Endodermal cell (in vitro differentiated cells): ENCODE results near the gene C1orf35. TPM values are rescaled to one million over a fixed set of nuclear protein-coding genes. Genes with fewer than 3 reads are reported as not detected.

Source experiments
- DNase-seq: peaks from one replicate; pipeline ENCODE4 v3.0.0-alpha.2; 2017
- H3K27ac ChIP-seq: 2 replicates; pipeline ENCODE4 v1.5.1; 2013; ENCODE audit warnings: mild to moderate bottlenecking, low read depth, low read length, moderate library complexity
- H3K27me3 ChIP-seq: 2 replicates; pipeline ENCODE4 v1.6.1; 2013; ENCODE audit warnings: mild to moderate bottlenecking, low read length, moderate library complexity; ENCODE audit not compliant: insufficient read depth, control insufficient read depth, poor library complexity, severe bottlenecking
- H3K36me3 ChIP-seq: 2 replicates; pipeline ENCODE4 v1.7.0; 2013; ENCODE audit warnings: mild to moderate bottlenecking, low read length, moderate library complexity; ENCODE audit not compliant: control insufficient read depth, insufficient read depth
- H3K4me1 ChIP-seq: one replicate; pipeline ENCODE4 v1.7.0; 2013; ENCODE audit warnings: low read length; ENCODE audit not compliant: control insufficient read depth, insufficient read depth
- H3K4me3 ChIP-seq: 2 replicates; pipeline ENCODE4 v1.5.1; 2013; ENCODE audit warnings: mild to moderate bottlenecking, low read length, moderate library complexity
- H3K9ac ChIP-seq: 2 replicates; pipeline ENCODE4 v1.6.1; 2013; ENCODE audit warnings: mild to moderate bottlenecking, low read length, moderate library complexity; ENCODE audit not compliant: poor library complexity, severe bottlenecking; ENCODE audit errors: extremely low read depth
- H3K9me3 ChIP-seq: 2 replicates; pipeline ENCODE4 v1.6.1; 2013; ENCODE audit warnings: mild to moderate bottlenecking, low read length, moderate library complexity; ENCODE audit not compliant: control insufficient read depth
- H3K27ac Mint-ChIP-seq: 2 replicates; pipeline ENCODE4 v1.8.0; 2020; ENCODE audit warnings: mixed read lengths
- H3K27me3 Mint-ChIP-seq: 2 replicates; pipeline ENCODE4 v1.8.0; 2021; ENCODE audit warnings: mild to moderate bottlenecking, mixed read lengths; ENCODE audit not compliant: insufficient read depth
- H3K36me3 Mint-ChIP-seq: 2 replicates; pipeline ENCODE4 v1.8.0; 2020; ENCODE audit warnings: low read depth, mixed read lengths
- H3K4me1 Mint-ChIP-seq: 2 replicates; pipeline ENCODE4 v1.8.0; 2020; ENCODE audit warnings: mixed read lengths
- H3K4me3 Mint-ChIP-seq: 2 replicates; pipeline ENCODE4 v1.8.0; 2020; ENCODE audit warnings: mild to moderate bottlenecking, moderate library complexity, mixed read lengths
- H3K9me3 Mint-ChIP-seq: 2 replicates; pipeline ENCODE4 v1.8.0; 2020; ENCODE audit warnings: mild to moderate bottlenecking, mixed read lengths
- WGBS, 2 experiments: methylation state at CpG; one replicate each; pipeline versions ENCODE4 v1.1.5 to v1.1.7; 2013; ENCODE audit warnings: missing lambda C conversion rate in 2 of 2, mixed read lengths in 1 of 2; ENCODE audit not compliant: insufficient coverage in 1 of 2, insufficient read length in 1 of 2; 5-methylcytosine and 5-hydroxymethylcytosine counted together
- total RNA-seq, 2 donors: library from RNA; stranded (reverse); fragmentation: NEBNext Ultra II Directional in 1 of 2; extraction: Animal tissue kit (Norgen Biotek cat#: 25700) in 1 of 2; gene quantifications; 2 replicates in 1 of 2; 3 replicates in 1 of 2; pipeline ENCODE4 v1.2.1, GENCODE V29; 2021
- TF ChIP-seq, protein P1 (sequence below): fragments of 200-600 bp; sonication (generic); conservative IDR thresholded peaks from 2 replicates; pipeline ENCODE4 v1.5.0; 2021; ENCODE audit warnings: antibody characterized with exemption, mild to moderate bottlenecking

Gene C1orf35
- total RNA-seq, 2 donors from 2014 or later = 31.6 to 34.0 TPM

DNA sequence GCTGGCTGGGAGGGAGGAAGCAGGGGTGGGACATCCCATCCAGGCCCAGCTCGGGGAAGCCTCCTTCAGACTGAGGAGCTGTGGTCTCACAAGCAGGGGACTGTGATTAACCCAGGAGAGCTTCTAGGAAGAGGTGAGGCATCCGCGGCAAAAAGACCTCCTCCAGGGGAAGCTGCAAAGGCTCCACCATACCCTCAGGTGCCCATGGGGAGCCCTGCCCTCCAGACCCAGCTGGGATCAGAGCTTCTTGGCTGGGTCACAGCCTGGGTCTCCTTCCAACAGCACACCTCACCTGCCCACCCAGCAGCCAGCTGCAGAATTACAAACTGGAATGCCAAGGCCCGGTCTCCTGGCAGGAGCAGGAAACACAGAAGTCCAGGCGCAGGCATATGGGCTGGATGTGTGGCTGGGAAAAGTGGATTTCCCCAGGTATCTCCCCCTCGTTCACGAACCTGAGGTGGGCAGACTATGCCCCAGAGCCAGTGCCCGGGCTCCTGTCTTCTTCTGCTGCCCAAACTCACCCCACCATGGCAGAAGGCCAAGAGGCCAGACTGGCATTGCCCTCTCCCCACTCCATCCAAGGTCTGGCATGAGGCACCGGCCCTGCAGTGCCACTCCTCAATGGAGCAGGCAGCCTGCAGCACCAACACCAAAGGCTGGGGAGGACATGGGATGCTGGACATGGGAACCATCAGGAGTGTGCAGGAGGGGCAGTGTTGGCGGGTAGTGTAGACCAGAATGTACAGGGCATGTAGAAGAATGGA is 36.1 kb downstream of the C1orf35 start:
- TF ChIP-seq, protein P1, sequence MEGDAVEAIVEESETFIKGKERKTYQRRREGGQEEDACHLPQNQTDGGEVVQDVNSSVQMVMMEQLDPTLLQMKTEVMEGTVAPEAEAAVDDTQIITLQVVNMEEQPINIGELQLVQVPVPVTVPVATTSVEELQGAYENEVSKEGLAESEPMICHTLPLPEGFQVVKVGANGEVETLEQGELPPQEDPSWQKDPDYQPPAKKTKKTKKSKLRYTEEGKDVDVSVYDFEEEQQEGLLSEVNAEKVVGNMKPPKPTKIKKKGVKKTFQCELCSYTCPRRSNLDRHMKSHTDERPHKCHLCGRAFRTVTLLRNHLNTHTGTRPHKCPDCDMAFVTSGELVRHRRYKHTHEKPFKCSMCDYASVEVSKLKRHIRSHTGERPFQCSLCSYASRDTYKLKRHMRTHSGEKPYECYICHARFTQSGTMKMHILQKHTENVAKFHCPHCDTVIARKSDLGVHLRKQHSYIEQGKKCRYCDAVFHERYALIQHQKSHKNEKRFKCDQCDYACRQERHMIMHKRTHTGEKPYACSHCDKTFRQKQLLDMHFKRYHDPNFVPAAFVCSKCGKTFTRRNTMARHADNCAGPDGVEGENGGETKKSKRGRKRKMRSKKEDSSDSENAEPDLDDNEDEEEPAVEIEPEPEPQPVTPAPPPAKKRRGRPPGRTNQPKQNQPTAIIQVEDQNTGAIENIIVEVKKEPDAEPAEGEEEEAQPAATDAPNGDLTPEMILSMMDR = no peak
- no peaks in the 10 kb centered on the region for H3K36me3 ChIP-seq
- H3K9me3 ChIP-seq = no peaks in the 10 kb centered on the region
- no peaks in the 10 kb centered on the region for H3K36me3 Mint-ChIP-seq
- H3K27me3 Mint-ChIP-seq = peaks cover 21% of the 10 kb centered on the region
- peak overlapping the region; percentile 78 for H3K27ac Mint-ChIP-seq
- no peak overlapping the region for H3K4me3 Mint-ChIP-seq
- peaks cover 47% of the 10 kb centered on the region for H3K27me3 ChIP-seq
- H3K9me3 Mint-ChIP-seq = no peaks in the 10 kb centered on the region
- WGBS, 2 experiments = 78 to 82% methylated on average over 6 to 10 of the region's 10 CpGs
- DNase-seq = peak; percentile 66
- H3K9ac ChIP-seq = no peak overlapping the region
- H3K4me1 Mint-ChIP-seq = peaks cover 13% of the 10 kb centered on the region
- no peak overlapping the region for H3K27ac ChIP-seq
- H3K4me1 ChIP-seq = no peaks in the 10 kb centered on the region
- H3K4me3 ChIP-seq = no peak overlapping the region

DNA sequence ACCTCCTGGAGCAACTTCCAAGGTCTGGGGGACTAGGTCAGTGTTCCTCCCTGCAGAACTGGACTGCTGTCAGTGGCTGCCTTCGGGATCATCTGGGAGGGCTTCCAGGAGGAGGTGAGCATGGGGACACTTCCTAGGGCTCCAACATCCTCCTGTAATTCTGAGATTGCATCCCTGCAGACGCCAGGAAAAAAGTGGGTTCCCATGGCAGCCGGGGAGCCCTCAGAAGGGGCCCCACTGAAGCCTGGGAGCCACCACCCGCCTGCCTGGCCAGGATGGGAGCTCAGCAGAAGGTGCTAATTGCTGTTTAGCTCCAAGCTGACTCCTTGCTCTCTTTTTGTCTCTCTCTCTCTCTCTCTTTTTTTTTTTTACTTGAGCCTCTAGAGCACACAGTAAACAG is 36.7 kb downstream of the C1orf35 start:
- Histone ChIP-seq H3K27ac (no peak overlapping the region), H3K36me3 (no peaks in the 10 kb centered on the region), H3K9ac (no peak overlapping the region), H3K4me1 (no peaks in the 10 kb centered on the region), H3K27me3 (peaks cover 41% of the 10 kb centered on the region), H3K4me3 (no peak overlapping the region), H3K9me3 (no peaks in the 10 kb centered on the region)
- Mint-ChIP-seq H3K9me3 (no peaks in the 10 kb centered on the region), H3K27me3 (peaks cover 19% of the 10 kb centered on the region), H3K36me3 (no peaks in the 10 kb centered on the region), H3K4me1 (peaks cover 13% of the 10 kb centered on the region), H3K27ac (peak overlapping the region; percentile 78), H3K4me3 (no peak overlapping the region)
- TF ChIP-seq, protein P1 = no peak
- 49 to 70% methylated on average over 4 of the region's 4 CpGs for WGBS, 2 experiments
- peak; percentile 67 for DNase-seq

- no peak overlapping the region for H3K27ac ChIP-seq
- WGBS, 2 experiments = 86 to 88% methylated on average over 13 to 15 of the region's 15 CpGs
- H3K9me3 Mint-ChIP-seq = no peaks in the 10 kb centered on the region
Observed at GRCh38 chr1:228065543-228066347, 37.4 kb downstream of the C1orf35 start.

More at GRCh38 chr1:228065543-228066347, 37.4 kb downstream of the C1orf35 start:
- Histone ChIP-seq H3K27me3 (peaks cover 35% of the 10 kb centered on the region), H3K9me3 (no peaks in the 10 kb centered on the region), H3K36me3 (no peaks in the 10 kb centered on the region), H3K9ac (no peak overlapping the region), H3K4me1 (no peaks in the 10 kb centered on the region), H3K4me3 (no peak overlapping the region)
- H3K27ac Mint-ChIP-seq = no peak overlapping the region
- no peaks in the 10 kb centered on the region for H3K36me3 Mint-ChIP-seq
- DNase-seq = no peak
- H3K27me3 Mint-ChIP-seq = peaks cover 19% of the 10 kb centered on the region
- H3K4me3 Mint-ChIP-seq = no peak overlapping the region
- TF ChIP-seq, protein P1 = no peak
- peaks cover 18% of the 10 kb centered on the region for H3K4me1 Mint-ChIP-seq
